ENCODE results near the gene MND1. TPM values are rescaled to one million over a fixed set of nuclear protein-coding genes. Genes with fewer than 3 reads are reported as not detected.
A peak's percentile ranks its signal among the peaks of the same experiment; 100 is the strongest.

The MND1 gene
- total and polyA plus RNA-seq, 8 donors = 2.3 to 19.2 (median 10.0) TPM

DNA sequence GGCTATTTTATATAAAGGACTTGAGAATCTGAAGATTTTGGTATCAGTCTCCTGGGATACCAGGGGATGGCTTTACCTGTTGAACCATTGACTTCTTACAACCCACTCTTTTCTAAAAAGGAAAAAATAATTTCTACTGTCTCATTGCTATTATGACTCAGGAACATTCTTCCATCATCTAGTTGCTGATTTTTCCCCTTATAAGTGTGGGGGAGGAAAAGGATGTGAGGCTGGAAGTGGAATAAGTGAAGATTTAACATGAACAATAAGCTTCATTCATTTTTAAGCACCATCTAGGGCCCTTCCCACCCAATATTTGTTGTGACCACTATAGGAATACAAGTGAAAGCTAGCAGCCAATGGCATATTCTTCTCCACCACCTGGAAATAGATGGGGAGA lies 10.6 kb upstream of the MND1 start:
- Histone ChIP-seq H3K4me3 (no peak overlapping the region), H3K27ac (no peak overlapping the region), H3K36me3 (no peaks in the 10 kb centered on the region), H3K9me3 (no peaks in the 10 kb centered on the region), H3K27me3 (no peaks in the 10 kb centered on the region), H3K4me1 (no peaks in the 10 kb centered on the region)
- TF ChIP-seq, protein P1, sequence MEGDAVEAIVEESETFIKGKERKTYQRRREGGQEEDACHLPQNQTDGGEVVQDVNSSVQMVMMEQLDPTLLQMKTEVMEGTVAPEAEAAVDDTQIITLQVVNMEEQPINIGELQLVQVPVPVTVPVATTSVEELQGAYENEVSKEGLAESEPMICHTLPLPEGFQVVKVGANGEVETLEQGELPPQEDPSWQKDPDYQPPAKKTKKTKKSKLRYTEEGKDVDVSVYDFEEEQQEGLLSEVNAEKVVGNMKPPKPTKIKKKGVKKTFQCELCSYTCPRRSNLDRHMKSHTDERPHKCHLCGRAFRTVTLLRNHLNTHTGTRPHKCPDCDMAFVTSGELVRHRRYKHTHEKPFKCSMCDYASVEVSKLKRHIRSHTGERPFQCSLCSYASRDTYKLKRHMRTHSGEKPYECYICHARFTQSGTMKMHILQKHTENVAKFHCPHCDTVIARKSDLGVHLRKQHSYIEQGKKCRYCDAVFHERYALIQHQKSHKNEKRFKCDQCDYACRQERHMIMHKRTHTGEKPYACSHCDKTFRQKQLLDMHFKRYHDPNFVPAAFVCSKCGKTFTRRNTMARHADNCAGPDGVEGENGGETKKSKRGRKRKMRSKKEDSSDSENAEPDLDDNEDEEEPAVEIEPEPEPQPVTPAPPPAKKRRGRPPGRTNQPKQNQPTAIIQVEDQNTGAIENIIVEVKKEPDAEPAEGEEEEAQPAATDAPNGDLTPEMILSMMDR (IDR thresholded peaks at IDR 0.05) = no peak
- DNase-seq (no peak), ATAC-seq (no peak)
- intact Hi-C loops (cut with DNase I) = no loop called here

DNA sequence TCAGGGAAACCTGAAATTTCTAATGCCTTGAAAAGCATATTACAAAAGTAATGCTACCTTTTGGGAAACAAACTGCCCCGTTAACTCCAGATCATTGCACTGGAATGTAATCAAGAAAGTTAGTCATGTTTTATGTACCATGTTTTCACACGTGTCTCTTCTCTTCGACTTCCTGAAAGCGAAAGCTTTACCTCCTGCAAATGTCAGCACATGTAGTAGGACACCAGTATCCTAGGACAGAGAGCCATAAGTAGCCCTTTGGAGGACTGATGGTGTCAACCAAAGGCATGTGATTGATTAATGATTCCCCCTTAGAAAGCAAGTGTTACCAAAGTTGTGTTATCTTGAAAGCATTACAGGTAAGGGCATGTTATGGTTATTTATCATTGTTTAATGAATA lies 8.8 kb upstream of the MND1 start:
- Histone ChIP-seq H3K4me1 (no peaks in the 10 kb centered on the region), H3K27me3 (no peaks in the 10 kb centered on the region), H3K36me3 (no peaks in the 10 kb centered on the region), H3K4me3 (no peak overlapping the region), H3K9me3 (no peaks in the 10 kb centered on the region), H3K27ac (no peak overlapping the region)
- intact Hi-C loops (cut with DNase I) = no loop called here
- TF ChIP-seq, protein P1 (IDR thresholded peaks at IDR 0.05) = no peak
- DNase-seq = no peak
- ATAC-seq = no peak

DNA sequence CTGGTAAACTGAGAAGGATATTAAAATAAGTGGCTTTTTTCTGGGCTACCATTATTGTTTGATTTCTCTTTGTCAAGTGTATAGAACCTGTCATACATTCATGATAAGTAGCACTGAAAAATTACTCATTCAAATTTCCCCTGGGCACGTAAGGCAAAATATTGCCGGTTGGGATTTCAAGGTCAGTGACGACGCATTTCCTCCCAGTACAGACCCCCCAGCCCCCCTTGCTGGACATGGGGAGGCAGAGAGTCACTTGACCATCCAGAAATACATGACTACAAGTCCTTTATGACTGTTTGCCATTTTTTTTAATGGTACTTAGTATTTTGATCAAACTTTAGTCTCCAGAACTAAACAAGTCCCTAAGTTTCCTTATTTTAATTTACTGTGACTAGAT lies 6.8 kb upstream of the MND1 start:
- TF ChIP-seq, protein P1 (IDR thresholded peaks at IDR 0.05) = no peak
- intact Hi-C loops (cut with DNase I) = no loop called here
- Histone ChIP-seq H3K4me3 (no peak overlapping the region), H3K27me3 (no peaks in the 10 kb centered on the region), H3K4me1 (peaks cover 0 to 12% of the 10 kb centered on the region in 2 donors), H3K9me3 (no peaks in the 10 kb centered on the region), H3K27ac (no peak overlapping the region), H3K36me3 (no peaks in the 10 kb centered on the region)
- DNase-seq = no peak
- ATAC-seq = no peak

GRCh38 chr4:153341575-153342090 lies 2.9 kb upstream of the MND1 start:
- Histone ChIP-seq H3K27ac (no peak overlapping the region), H3K4me3 (no peak overlapping the region), H3K36me3 (no peaks in the 10 kb centered on the region), H3K27me3 (no peaks in the 10 kb centered on the region), H3K9me3 (no peaks in the 10 kb centered on the region), H3K4me1 (peaks cover 4 to 28% of the 10 kb centered on the region in 2 donors)
- ATAC-seq (peak; percentile 3), DNase-seq (no peak)
- intact Hi-C loops (cut with DNase I) = loop anchor here in 1 of 2 donors (5.0 to 10.0 kb wide), 2 partner anchors 93 to 236 kb away; no protein-coding TSS in a partner anchor
- TF ChIP-seq, protein P1 (IDR thresholded peaks at IDR 0.05) = no peak

GRCh38 chr4:153342751-153343552 lies 1.5 kb upstream of the MND1 start:
- no peak overlapping the region for H3K4me3 ChIP-seq
- no peak overlapping the region for H3K27ac ChIP-seq
- TF ChIP-seq, protein P1 (IDR thresholded peaks at IDR 0.05) = no peak
- intact Hi-C loops (cut with DNase I) = loop anchor here in 1 of 2 donors (5.0 to 10.0 kb wide), 2 partner anchors 92 to 234 kb away; no protein-coding TSS in a partner anchor
- DNase-seq = no peak
- H3K4me1 ChIP-seq = peaks cover 4 to 28% of the 10 kb centered on the region in 2 donors
- H3K36me3 ChIP-seq = no peaks in the 10 kb centered on the region
- H3K27me3 ChIP-seq = no peaks in the 10 kb centered on the region
- no peak for ATAC-seq
- H3K9me3 ChIP-seq = no peaks in the 10 kb centered on the region

All from left lung (tissue), 10 donors.